HepG2 (cell line): ENCODE results near the gene LINGO3.

ENCODE experiments used
- CTCF ChIP-seq: sonication (generic); formaldehyde crosslinking; IDR thresholded peaks from 2 replicates; pipeline ENCODE4 v1.5.0; 2020; ENCODE audit warnings: mild to moderate bottlenecking, missing genetic modification reagents, moderate library complexity
- SOX6 ChIP-seq, 2 experiments: fragments of 450-650 bp in 1 of 2; sonication (generic) in 1 of 2; formaldehyde crosslinking in 1 of 2; IDR thresholded peaks; 2 replicates each; pipeline versions ENCODE4 v1.4.0 to v1.6.1; 2017 to 2020; ENCODE audit warnings: antibody characterized with exemption in 1 of 2, mild to moderate bottlenecking in 1 of 2, missing genetic modification reagents in 1 of 2
- STAT5B ChIP-seq: sonication (generic); formaldehyde crosslinking; IDR thresholded peaks from 2 replicates; pipeline ENCODE4 v1.4.0; 2020; ENCODE audit warnings: missing genetic modification reagents

GRCh38 chr19:2317300-2317699, 9.3 kb upstream of the LINGO3 start:
- no peak for TF ChIP-seq CTCF
- TF ChIP-seq STAT5B, result no peak
- no peak for TF ChIP-seq SOX6 (IDR thresholded peaks at IDR 0.05)
- no peak for TF ChIP-seq SOX6 (CRISPR knock-in tag; IDR thresholded peaks at IDR 0.05)
